ENCODE data around the gene VIPAS39. TPM values are rescaled to one million over a fixed set of nuclear protein-coding genes. Genes with fewer than 3 reads are reported as not detected.

Gene VIPAS39
- total and polyA plus RNA-seq, 9 of the 15 experiments (the other 6 are each of a cell fraction or from before 2014, with no cell fraction given), result 5.7 to 25.6 (median 9.9) TPM

DNA sequence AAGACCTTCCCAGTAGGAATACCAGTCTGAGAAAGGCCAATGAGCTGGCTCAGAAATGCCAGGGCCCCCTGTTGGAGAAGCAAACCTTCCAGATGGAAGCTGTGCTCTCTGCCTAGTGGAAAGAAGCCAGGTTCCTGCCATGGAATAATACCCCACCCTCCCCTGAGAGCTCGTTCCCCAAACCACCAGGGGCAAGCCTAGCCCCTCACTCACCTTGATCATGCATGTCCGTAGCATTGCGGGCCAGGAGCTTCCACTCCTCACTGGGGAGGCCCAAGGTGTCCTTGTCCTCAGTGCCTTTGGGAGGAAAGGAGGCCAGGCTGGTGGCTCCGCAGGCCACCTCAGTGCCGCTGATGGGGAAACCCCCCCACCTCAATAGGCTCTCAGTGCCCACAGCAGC, 20.6 kb upstream of the VIPAS39 start (continued):
- TF ChIP-seq, protein P1, sequence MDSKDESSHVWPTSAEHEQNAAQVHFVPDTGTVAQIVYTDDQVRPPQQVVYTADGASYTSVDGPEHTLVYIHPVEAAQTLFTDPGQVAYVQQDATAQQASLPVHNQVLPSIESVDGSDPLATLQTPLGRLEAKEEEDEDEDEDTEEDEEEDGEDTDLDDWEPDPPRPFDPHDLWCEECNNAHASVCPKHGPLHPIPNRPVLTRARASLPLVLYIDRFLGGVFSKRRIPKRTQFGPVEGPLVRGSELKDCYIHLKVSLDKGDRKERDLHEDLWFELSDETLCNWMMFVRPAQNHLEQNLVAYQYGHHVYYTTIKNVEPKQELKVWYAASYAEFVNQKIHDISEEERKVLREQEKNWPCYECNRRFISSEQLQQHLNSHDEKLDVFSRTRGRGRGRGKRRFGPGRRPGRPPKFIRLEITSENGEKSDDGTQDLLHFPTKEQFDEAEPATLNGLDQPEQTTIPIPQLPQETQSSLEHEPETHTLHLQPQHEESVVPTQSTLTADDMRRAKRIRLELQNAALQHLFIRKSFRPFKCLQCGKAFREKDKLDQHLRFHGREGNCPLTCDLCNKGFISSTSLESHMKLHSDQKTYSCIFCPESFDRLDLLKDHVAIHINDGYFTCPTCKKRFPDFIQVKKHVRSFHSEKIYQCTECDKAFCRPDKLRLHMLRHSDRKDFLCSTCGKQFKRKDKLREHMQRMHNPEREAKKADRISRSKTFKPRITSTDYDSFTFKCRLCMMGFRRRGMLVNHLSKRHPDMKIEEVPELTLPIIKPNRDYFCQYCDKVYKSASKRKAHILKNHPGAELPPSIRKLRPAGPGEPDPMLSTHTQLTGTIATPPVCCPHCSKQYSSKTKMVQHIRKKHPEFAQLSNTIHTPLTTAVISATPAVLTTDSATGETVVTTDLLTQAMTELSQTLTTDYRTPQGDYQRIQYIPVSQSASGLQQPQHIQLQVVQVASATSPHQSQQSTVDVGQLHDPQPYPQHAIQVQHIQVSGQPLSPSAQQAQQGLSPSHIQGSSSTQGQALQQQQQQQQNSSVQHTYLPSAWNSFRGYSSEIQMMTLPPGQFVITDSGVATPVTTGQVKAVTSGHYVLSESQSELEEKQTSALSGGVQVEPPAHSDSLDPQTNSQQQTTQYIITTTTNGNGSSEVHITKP (IDR thresholded peaks at IDR 0.05; ENCODE audit: partially characterized antibody), result no peak
- TF ChIP-seq, protein P2, sequence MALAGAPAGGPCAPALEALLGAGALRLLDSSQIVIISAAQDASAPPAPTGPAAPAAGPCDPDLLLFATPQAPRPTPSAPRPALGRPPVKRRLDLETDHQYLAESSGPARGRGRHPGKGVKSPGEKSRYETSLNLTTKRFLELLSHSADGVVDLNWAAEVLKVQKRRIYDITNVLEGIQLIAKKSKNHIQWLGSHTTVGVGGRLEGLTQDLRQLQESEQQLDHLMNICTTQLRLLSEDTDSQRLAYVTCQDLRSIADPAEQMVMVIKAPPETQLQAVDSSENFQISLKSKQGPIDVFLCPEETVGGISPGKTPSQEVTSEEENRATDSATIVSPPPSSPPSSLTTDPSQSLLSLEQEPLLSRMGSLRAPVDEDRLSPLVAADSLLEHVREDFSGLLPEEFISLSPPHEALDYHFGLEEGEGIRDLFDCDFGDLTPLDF (CRISPR knock-in tag; IDR thresholded peaks at IDR 0.05), result no peak
- TF ChIP-seq ZNF212 (CRISPR knock-in tag; IDR thresholded peaks at IDR 0.05) (no peak), DDX20 (tag; IDR thresholded peaks at IDR 0.05; ENCODE audit: low read depth) (no peak), ZBTB7A (IDR thresholded peaks at IDR 0.05; ENCODE audit: borderline replicate concordance, control insufficient read depth, low read depth, low read length) (no peak), TRIM24 (IDR thresholded peaks at IDR 0.05) (no peak), ZNF124 (CRISPR knock-in tag; IDR thresholded peaks at IDR 0.05) (no peak), ETS2 (tag; IDR thresholded peaks at IDR 0.05; ENCODE audit: borderline replicate concordance, poor library complexity, severe bottlenecking) (no peak), JUNB (CRISPR knock-in tag; conservative IDR thresholded peaks at IDR 0.05) (no peak)
- TF ChIP-seq, protein P3, sequence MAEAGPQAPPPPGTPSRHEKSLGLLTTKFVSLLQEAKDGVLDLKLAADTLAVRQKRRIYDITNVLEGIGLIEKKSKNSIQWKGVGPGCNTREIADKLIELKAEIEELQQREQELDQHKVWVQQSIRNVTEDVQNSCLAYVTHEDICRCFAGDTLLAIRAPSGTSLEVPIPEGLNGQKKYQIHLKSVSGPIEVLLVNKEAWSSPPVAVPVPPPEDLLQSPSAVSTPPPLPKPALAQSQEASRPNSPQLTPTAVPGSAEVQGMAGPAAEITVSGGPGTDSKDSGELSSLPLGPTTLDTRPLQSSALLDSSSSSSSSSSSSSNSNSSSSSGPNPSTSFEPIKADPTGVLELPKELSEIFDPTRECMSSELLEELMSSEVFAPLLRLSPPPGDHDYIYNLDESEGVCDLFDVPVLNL (CRISPR knock-in tag; IDR thresholded peaks at IDR 0.05; ENCODE audit: low read depth), result no peak
- TF ChIP-seq, protein P4, sequence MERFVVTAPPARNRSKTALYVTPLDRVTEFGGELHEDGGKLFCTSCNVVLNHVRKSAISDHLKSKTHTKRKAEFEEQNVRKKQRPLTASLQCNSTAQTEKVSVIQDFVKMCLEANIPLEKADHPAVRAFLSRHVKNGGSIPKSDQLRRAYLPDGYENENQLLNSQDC (CRISPR knock-in tag; IDR thresholded peaks at IDR 0.05), result no peak
